Activated naive CD8-positive, alpha-beta T cell treated with anti-CD3 and anti-CD28 coated beads, Interleukin-2, amount 50 U/mL, for 16 hours (primary cell): ENCODE measurements around the gene SLC12A7.

Experiments
- DNase-seq: peaks from one replicate; pipeline ENCODE4 v3.0.0-alpha.2; 2020; ENCODE audit warnings: low read depth, low spot score

SLC12A7 gene

DNA sequence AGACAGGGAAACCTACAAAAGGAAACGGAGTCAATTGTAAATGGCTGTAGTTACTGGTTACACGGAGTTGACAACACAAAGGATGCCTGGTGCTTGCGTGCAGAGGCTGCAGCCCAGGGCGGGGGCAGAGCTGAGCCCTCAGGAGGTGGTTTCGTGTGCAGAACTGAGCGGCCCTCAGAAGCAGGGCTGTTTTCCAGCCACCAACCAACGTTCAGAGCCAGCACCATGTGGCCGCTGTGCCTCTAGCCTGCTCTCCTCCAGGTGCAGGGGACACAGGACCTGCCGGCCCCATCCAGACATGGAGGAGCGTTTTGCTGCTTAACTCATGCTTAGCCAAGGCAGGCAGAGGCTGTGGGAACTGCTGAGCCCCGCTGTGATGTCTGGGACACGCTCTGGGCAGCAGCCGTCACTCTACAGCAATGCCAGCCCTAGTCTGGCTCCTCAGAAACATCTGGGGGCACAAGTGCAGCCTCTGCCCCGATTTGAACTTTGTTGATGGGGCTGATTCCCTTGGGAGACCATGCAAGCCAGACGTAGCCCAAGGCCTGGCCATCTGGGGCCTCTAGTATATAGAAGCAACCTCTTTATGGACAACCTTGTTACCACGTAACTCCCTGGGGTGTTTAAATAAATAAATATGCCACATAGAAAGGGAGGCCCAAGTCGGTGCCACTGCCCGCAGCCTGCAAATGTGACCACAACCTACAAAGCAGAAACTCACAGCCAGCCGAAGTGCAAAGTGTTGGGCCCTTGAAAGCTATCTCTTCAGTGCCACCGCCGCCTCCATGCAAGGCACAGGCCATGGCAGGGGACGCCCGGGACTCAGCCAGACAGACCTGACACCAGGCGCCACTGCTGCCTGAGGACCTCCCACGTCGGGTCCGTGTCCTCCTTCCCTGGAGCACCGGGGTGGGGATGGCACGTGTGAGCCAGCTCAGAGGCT lies 61.2 kb downstream of the SLC12A7 start:
- DNase-seq = no peak

DNA sequence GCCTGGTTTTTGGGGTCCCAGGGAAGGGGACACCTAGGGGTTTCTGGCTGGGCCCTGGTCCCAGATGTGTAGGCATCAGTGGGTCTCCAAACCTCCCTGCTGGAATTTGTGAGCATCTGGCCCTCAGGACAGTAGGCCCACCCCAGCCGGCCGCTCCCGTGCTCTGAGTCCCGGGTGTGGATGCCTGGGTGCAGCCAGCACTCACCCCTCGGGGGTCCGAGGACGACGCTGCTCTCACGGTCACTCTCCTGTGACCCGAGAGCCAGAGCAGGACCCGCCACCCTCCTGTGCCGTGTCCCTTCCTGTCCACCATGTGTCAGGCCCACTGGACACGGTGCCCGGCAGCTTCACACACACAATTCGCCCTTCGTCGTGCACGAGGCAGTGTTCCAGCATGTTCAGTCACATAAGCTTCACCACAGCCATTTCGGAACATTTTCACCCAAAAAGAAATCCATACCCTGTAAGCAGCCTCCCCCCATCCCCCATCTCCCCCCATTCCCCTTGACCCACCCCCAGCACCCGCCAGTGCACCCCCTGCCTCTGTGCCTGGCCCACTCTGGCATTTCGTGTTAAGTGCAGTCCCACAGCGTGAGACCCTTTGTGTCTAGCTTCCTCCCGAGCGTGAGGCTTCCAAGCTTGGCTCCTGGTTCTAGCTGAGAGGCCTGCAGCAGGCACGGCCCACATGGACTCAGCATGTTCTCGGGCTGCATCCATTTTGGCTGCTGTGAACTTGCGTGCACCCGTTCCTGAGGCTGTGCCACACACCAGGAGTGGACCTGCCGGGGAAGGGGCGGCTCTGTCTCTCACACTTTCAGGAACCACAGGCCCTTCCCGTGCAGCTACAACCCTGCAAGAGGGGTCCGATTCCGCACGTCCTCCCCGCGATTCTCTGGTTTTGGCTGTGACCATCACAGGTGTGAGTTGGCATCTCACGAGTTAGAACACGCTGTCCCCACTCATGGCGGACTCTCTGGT lies 62.7 kb downstream of the SLC12A7 start:
- DNase-seq = no peak

DNA sequence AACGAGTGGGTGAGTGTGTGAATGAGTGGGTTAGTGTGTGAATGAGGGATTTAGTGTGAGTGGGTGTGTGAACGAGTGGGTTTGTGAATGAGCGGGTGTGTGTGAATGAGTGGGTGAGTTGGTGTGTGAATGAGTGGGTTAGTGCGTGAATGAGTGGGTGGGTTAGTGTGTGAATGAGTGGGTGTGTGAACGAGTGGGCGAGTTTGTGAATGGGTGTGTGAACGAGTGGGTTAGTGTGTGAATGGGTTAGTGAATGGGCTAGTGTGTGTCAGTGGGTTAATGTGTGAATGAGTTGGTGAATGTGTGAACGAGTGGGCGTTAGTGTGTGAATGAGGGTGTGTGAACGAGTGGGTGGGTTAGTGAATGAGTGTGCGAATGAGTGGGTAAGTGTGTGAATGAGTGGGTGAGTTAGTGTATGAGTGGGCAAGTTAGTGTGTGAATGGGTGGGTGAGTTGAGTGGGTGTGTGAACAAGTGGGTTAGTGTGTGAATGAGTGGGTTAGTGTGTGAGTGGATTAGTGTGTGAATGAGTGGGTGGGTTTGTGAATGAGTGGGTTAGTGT lies 63.6 kb downstream of the SLC12A7 start:
- DNase-seq = no peak

DNA sequence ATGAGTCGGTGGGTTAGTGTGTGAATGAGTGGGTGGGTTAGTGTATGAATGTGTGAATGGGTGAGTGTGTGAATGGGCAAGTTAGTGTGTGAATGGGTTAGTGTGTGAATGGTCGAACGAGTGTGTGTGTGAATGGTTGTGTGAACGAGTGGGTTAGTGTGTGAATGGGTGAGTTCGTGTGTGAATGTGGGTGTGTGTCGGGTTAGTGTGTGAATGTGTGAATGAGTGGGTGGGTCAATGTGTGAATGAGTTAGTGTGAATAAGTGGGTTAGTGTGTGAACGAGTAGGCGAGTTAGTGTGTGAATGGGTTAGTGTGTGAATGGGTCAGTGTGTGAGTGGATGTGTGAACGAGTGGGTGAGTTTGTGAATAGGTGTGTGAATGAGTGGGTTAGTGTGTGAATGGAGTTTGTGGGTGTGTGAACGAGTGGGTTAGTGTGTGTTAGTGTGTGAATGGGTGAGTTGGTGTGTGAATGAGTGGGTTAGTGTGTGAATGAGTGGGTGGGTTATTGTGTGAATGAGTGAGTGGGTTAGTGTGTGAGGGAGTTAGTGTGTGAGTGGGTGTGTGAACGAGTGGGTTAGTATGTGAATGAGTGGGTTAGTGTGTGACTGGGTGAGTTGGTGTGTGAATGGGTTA lies 64.4 kb downstream of the SLC12A7 start:
- no peak for DNase-seq

DNA sequence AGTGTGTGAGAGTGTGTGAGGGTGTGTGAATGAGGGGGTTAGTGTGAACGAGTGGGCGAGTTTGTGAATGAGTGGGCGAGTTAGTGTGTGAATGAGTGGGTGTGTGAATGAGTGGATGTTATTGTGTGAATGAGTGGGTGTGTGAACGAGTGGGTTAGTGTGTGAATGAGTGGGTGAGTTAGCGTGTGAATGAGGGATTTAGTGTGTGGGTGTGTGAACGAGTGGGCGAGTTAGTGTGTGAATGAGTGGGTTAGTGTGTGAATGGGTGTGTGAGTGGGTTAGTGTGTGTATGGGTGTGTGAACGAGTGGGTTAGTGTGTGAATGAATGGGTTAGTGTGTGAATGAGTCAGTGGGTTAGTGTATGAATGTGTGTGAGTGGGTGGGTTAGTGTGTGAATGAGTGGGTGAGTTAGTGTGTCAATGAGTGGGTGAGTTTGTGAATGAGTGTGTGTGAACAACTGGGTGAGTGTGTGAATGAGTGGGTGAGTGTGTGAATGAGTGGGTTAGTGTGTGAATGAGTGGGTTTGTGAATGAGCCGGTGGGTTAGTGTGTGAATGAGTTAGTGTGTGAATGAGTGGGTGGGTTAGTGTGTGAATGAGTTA lies 65.8 kb downstream of the SLC12A7 start:
- DNase-seq = no peak

DNA sequence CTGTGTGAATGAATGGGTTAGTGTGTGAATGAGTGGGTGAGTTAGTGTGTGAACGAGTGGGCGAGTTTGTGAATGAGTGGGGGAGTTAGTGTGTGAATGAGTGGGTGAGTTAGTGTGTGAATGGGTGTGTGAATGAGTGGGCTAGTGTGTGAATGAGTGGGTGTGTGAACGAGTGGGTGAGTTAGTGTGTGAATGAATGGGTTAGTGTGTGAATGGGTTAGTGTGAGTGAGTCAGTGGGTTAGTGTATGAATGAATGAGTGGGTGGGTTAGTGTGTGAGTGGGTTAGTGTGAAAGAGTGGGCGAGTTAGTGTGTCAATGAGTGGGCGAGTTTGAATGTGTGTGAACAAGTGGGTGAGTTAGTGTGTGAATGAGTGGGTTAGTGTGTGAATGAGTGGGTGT lies 67.7 kb downstream of the SLC12A7 start:
- no peak for DNase-seq

DNA sequence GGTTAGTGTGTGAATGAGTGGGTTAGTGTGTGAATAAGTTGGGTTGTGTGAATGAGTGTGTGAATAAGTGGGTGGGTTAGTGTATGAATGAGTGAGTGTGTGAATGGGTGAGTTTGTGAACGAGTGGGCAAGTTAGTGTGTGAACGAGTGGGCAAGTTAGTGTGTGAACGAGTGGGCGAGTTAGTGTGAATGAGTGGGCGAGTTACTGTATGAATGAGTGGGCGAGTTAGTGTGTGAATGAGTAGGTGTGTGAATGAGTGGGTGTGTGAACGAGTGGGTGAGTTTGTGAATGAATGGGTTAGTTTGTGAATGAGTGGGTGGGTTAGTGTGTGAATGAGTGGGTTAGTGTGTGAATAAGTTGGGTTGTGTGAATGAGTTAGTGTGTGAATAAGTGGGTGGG lies 68.5 kb downstream of the SLC12A7 start:
- DNase-seq = no peak

DNA sequence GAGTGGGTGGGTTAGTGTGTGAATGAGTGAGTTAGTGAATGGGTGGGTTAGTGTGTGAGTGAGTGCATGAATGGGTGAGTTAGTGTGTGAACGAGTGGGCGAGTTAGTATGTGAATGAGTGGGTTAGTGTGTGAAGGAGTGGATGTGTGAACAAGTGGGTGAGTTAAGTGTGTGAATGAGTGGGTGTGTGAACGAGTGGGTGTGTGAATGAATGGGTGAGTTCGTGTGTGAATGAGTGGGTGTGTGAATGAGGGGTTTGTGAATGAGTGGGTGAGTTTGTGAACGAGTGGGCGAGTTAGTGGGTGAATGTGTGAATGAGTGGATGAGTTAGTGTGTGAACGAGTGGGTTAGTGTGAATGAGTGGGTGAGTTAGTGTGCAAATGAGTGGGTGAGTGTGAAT lies 69.2 kb downstream of the SLC12A7 start:
- DNase-seq = no peak

DNA sequence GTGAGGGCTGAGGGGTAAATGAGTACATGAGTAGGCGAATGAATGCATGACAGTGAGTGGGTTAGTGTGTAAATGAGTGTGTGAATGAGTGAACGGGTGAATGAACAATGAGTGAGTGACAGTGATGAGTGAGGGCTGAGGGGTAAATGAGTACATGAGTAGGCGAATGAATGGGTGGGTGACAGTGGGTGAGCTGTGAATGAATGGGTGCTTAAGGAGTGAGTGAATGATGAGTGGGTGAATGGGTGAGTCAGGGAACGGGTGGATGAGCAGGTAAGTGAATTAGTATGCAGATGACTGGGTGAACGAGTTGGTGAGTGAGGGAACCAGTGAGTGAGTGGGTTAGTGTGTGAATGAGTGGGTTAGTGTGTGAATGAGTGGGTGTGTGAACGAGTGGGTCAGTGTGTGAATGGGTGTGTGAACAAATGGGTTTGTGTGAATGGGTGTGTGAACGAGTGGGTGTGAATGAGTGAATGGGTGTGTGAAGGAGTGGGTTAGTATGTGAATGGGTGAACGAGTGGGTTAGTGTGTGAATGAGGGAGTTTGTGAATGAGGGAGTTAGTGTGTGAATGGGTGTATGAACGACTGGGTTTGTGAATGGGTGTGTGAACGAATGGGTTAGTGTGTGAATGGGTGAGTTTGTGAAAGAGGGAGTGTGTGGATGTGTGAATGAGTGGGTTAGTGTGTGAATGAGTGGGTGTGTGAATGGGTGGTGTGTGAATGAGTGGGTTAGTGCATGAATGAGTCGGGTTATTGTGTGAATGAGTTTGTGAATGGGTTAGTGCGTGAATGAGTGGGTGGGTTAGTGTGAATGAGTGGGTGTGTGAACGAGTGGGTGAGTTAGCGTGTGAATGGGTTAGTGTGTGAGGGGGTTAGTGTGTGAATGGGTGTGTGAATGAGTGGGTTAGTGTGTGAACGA lies 70.4 kb downstream of the SLC12A7 start:
- DNase-seq = no peak

DNA sequence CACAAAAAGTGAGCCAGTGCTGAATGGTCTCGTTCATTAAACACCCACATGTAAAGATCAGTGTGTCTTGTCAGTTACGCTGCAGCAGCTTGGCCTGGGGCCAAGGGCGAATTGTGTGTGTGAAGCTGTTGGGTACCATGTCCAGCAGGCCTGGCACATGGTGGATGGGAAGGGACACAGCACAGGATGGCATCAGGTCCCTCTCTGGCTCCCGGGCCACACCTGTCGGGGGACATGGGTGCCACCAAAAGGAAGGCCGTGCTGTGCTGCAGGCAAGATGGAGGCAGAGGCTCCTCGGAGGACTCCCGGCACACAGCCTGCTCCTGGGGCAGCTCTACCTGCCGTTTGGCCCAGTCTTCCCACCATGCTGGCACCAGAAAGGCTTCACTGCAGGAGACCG lies 71.3 kb downstream of the SLC12A7 start:
- no peak for DNase-seq

DNA sequence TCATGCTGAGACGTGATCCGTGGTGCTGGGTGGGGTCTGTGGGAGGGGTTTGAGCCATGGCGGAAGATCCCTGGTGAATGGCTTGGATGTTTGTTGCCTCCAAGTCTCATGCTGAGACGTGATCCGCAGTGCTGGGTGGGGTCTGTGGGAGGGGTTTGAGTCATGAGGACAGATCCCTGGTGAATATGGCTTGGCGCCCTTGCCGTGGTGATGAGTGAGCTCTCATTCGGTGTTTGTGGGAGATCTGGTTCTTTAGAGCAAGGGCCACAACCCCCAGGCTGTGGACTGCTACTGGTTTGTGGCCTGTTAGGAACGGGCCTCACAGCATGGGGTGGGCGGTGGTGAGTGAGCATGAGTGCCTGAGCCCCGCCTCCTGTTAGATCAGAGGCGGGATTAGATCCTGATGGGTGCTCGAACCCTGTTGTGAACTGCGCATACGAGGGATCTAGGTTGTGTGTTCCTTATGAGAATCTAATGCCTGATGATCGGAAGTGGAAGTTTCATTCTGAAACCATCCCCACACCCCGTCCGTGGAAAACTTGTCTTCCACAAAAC lies 72.1 kb downstream of the SLC12A7 start:
- no peak for DNase-seq

DNA sequence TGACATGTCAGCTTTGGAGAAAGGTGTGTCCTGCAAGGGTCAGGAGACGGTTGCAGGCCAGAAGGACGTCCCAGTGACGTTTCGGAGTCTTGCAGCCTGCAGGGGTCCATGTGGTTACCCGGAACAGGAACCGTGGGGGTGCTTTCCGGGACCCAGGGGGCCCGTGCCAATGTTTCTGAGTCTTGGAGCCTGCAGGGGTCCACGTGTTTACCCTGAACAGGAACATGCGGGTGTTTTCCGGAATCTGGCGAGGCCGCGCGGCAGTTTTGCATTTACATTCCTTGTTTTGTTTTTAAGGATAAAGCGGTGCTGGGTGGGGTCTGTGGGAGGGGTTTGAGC lies 72.7 kb downstream of the SLC12A7 start:
- DNase-seq = no peak

DNA sequence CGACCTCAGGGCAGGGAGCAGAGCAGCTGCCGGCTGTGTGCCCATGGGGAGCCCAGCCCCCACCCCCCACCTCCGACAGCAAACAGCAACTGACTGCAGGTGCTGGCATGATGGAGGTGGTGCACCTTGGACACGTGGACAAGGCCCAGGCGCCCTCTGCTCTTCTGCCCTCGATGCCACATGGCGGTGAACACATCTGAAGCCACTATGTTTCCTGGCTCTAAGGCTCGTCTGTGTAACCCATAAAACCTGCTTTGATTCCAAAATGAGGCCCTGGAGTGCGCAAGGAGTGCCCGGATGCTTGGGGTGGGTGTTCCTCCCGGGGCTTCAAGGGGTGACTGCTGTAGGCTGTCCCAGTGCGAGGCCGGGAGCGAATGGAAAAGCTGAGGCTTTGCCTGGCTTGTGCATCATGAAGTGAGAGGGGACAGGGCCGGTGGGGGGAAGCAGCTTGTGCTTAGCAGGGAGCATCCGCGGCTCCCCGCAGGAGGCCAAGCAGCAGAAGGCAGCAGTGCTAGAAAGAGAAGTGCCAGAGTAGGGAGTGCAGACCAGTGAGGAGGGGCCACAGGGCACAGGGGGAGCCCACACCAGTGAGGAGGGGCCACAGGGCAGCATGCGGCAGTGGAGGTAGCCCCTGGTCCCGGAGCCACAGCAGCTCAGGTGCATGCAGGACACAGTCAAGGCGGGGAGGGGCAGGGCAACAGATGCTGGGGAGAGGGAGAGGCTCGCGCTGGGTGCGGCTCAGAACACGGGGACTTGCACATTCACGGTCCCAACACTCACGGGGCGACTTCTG lies 73.2 kb downstream of the SLC12A7 start:
- DNase-seq = no peak

DNA sequence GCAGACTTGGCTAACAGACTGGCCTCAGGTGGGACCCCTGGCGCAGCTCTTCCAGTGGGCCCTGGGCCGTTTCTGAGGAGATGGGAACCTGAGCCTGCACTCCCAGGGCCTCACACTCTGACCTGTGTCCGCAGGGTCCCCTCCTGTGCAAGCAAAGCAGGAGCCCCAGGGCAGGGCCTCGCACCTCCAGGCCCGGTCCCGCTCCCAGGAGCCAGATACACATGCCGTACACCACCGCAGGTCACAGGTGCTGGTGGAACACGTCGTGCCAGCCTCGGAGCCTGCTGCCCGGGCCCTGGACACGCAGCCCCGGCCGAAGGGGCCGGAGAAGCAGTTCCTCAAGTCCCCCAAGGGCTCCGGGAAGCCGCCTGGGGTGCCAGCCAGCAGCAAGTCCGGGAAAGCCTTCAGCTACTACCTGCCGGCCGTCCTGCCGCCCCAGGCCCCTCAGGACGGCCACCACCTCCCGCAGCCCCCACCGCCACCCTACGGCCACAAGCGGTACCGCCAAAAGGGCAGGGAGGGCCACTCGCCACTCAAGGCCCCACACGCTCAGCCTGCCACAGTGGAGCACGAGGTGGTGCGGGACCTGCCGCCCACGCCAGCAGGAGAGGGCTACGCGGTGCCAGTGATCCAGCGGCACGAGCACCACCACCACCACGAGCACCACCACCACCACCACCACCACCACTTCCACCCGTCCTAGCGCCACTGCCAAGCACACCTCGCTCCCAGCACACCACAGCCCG lies 74.0 kb downstream of the SLC12A7 start:
- no peak for DNase-seq

DNA sequence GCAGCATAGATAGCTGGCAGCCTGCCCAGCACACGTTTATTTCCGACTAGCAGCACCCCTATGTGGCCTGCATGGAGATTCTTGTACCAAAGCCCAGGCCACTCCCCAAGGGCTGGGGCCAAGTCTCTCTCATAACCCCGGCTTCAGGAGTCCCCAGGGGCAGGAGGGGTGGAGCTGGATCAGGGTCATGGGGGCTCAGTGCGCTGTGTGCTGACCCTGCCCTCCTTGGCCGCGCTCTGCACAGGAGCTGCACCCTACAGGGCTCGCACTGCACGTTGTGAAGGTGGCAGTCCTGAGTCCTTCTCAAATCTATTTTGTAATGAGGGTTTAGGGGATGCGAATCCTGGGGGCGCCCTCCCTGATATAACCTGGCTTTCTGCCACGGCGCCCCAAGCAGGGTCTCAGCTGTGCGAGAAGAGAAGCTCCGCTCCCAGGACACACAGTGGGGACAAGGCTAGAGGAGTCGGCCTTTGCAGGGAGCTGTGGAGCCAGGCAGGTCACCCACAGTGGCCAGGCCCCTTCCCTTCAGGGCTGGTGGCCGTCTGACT lies 74.7 kb downstream of the SLC12A7 start:
- DNase-seq = no peak

DNA sequence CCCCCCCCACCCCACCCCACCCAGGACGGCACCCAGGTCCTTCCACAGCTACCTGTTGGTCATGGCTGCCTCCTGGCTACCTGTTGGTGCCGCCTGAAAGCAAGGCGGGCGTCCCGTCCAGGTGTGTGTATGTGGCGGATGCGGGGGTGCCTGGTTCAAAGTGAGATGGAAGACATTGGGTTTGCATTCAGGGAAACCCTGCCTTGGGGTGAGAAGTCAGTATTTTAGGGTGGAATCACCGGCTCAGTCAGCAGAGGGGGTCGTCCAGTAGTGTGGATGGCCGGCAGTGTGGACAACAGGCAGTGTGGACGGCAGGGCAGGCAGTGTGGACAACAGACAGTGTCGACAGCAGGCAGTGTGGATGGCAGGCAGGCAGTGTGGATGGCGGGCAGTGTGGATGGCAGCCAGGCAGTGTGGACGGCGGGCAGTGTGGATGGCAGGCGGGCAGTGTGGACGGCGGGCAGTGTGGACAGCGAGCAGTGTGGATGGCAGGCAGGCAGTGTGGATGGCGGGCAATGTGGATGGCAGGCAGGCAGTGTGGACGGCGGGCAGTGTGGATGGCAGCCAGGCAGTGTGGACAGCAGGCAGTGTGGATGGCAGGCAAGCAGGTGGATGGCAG lies 75.2 kb downstream of the SLC12A7 start:
- DNase-seq = no peak
